GM13976 (cell line): Measurements from ENCODE around the gene TRIM33.

Experiments used
- DNase-seq: peaks from one replicate; pipeline ENCODE4 v3.0.0; 2012; ENCODE audit warnings: low spot score
- in situ Hi-C: fragments of 300-500 bp; cut with MboI; formaldehyde crosslinking; loops from one replicate; pipeline ENCODE4 v1.12.0; 2022; ENCODE audit warnings: low sequenced_read_pairs, mixed read lengths, inconsistent platforms; ENCODE audit not compliant: unreplicated experiment
- TF ChIP-seq, protein P1 (sequence below): IDR thresholded peaks from 2 replicates; pipeline ENCODE4 v1.5.1; 2012; ENCODE audit warnings: borderline replicate concordance, mild to moderate bottlenecking; ENCODE audit not compliant: insufficient read depth; ENCODE audit errors: extremely low read depth, missing control alignments, control extremely low read depth

Gene TRIM33

DNA sequence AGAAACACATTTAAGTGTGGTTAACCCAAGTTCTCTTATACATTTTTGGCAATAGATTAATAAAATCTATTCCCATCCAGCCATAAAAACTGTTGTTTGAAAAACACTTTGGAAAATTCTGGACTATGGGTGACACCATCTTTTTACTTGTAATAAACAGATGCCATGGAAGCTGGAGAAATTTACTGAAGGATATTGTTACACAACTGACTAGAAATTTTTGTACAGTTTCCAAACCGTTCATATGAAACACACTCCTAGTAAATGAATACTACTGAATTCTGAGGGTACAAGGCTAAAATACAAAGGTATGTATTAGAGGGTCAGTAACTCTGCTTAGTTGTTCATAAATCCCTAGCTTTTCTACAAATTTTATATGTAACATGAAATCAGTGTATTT, 48.7 kb downstream of the TRIM33 start:
- no peak for DNase-seq
- in situ Hi-C loops = no loop called here
- TF ChIP-seq, protein P1, sequence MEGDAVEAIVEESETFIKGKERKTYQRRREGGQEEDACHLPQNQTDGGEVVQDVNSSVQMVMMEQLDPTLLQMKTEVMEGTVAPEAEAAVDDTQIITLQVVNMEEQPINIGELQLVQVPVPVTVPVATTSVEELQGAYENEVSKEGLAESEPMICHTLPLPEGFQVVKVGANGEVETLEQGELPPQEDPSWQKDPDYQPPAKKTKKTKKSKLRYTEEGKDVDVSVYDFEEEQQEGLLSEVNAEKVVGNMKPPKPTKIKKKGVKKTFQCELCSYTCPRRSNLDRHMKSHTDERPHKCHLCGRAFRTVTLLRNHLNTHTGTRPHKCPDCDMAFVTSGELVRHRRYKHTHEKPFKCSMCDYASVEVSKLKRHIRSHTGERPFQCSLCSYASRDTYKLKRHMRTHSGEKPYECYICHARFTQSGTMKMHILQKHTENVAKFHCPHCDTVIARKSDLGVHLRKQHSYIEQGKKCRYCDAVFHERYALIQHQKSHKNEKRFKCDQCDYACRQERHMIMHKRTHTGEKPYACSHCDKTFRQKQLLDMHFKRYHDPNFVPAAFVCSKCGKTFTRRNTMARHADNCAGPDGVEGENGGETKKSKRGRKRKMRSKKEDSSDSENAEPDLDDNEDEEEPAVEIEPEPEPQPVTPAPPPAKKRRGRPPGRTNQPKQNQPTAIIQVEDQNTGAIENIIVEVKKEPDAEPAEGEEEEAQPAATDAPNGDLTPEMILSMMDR = no peak

DNA sequence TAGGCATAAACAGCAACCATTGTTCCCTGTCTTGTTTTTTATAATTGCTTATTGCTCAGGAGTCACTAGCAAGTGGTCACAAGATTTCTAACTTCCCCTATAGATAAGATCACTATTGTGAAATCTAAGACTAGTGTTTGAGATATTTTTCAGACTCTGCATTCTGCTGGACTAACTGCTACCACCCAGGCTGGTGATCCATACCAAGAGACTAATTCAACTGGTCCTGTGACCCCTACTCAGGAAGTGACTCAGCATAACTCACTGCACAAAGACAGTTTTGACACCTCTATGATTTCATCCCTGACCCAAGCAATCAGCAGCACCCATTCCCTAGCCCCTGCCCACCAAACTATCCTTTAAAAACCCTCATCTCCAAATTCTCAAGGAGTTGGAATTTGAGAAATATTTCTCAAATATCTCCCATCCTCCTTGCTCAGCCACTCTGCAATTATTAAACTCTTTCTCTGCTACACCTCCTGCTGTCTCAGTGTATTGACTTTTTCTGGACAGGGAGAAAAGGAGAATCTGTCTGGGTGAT, 52.7 kb downstream of the TRIM33 start:
- DNase-seq = no peak
- TF ChIP-seq, protein P1 = no peak
- in situ Hi-C loops = no loop called here

DNA sequence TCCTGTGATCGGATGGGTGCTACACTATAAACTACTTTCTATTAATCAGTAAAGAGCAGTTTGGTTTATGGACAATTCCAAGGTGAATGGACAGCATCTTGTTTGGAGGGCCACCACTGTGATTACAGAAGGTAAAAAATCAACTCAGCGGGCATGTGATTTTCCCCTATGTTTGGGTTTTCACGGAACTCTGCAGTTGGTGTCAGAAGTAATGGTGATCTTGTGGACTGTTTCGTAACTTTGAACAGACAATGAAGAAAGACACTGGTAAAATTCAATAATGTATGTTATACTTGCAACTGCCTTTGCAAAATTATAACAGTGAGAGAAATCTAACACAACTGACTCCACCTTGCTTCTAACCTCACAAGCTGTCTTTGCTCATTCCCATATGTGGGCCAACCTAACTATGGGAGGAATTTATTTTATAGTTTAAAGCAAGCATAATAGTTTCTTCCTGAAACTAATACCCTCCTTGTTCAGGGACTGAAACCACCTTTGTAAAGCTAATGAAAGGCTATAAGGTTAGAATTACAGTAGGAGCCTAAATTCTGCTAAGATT, 53.2 kb downstream of the TRIM33 start:
- in situ Hi-C loops = no loop called here
- TF ChIP-seq, protein P1 = no peak
- DNase-seq = no peak

DNA sequence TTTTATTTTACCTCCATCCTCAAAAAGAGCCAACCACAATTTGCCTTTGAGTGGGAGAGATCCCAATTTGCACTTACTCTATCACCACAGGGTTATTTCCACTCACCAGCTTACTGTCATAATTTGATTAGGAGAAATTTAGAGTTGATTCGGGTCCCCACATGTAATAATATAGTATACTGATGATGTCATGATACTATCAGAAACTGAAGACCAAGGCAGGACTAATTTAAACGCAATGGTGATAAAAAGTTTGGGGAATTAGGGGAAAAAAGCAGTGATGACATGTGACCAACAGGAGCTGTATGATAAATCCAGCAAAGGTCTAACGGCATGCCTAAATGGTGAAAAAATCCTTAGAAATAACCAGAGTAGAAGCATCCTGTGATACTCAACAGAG, 54.4 kb downstream of the TRIM33 start:
- DNase-seq = no peak
- in situ Hi-C loops = no loop called here
- TF ChIP-seq, protein P1 = no peak

DNA sequence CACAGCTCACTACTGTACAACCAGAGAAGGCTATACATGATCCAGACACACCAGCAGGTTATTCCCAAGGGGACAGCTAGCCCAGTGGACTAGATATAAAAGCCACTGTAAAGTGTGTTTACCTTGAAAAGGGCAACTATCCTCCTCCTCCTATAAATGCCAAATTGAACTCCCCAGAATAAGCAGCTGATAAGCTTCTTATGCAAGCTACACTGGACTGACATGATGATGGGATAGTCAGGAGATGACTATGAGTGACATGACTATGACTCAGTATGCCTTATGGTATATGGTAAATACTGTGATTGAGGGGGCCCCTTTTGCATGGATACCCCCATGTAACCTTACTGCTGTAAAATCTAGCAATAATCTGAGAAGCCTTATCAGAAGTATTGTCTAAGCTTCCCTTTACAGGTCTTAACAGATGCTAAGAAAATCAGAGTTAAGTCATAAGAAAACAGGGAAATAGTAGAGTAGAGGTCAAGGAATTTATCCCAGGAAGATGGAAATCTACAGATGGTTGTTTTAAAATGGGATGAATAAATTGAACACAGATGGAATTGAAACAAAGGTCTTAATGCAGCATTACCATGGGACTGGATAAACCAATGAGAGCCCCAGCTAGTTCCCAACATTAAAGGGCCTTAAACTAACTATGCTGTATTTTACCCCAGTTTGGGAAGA, 55.8 kb downstream of the TRIM33 start:
- TF ChIP-seq, protein P1 = no peak
- in situ Hi-C loops = no loop called here
- DNase-seq = no peak

DNA sequence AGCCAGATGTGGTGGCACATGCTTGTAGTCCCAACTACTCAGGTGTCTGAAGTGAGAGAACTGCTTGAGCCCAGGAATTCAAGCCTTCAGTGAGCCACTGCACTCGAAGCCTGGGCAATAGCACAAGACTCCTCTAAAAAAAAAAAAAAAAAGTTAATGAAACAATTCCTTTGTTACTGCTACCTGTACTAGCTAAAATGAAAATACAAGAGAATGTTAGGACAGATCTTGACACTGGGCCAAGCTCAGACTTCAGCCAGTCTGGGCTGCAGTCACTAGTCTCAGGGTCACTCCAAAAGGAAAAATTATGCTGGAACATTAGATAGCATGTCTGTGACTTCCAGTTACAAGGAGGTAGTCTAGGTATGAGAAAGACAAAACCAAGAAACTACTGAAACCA, 56.5 kb downstream of the TRIM33 start:
- in situ Hi-C loops = no loop called here
- TF ChIP-seq, protein P1 = no peak
- DNase-seq = no peak
